ENCODE data around the gene KCNH1. TPM values are rescaled to one million over a fixed set of nuclear protein-coding genes. Genes with fewer than 3 reads are reported as not detected.

The KCNH1 gene
- total and polyA plus RNA-seq, 3 donors from 2014 or later = 1.5 to 4.2 (median 2.8) TPM

DNA sequence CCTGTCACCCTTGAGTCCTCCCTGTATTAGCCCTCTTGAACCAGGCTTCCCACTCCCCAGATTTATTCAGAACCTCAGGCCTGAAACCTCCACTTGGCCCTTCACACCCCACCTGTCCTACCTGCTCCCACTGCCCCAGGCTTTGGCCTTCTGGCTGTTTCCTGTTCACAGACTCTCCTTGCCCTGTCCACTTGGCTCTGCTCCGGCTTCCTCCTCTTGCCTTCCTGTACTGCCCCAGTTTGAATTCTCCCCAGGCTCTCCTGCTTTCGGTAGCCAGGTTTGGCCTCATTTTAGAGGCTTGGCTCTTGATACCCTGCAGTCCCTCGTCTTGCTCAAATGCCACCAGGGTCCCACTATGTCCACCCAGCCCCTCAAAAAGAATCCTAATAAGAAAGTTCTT lies 385.2 kb downstream of the KCNH1 start:
- Histone ChIP-seq H3K4me3 (no peak overlapping the region), H3K36me3 (ENCODE audit: low read depth, missing control alignments) (no peaks in the 10 kb centered on the region), H3K27ac (no peak overlapping the region), H3K27me3 (no peaks in the 10 kb centered on the region), H3K4me1 (no peaks in the 10 kb centered on the region), H3K9me3 (no peaks in the 10 kb centered on the region)
- WGBS, 2 donors = 95 to 96% methylated on average over 3 of the region's 3 CpGs
- intact Hi-C loops (cut with DNase I; ENCODE audit: low total_unique reads) = no loop called here
- TF ChIP-seq, protein P1, sequence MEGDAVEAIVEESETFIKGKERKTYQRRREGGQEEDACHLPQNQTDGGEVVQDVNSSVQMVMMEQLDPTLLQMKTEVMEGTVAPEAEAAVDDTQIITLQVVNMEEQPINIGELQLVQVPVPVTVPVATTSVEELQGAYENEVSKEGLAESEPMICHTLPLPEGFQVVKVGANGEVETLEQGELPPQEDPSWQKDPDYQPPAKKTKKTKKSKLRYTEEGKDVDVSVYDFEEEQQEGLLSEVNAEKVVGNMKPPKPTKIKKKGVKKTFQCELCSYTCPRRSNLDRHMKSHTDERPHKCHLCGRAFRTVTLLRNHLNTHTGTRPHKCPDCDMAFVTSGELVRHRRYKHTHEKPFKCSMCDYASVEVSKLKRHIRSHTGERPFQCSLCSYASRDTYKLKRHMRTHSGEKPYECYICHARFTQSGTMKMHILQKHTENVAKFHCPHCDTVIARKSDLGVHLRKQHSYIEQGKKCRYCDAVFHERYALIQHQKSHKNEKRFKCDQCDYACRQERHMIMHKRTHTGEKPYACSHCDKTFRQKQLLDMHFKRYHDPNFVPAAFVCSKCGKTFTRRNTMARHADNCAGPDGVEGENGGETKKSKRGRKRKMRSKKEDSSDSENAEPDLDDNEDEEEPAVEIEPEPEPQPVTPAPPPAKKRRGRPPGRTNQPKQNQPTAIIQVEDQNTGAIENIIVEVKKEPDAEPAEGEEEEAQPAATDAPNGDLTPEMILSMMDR (IDR thresholded peaks at IDR 0.05) = no peak
- TF ChIP-seq POLR2A (IDR thresholded peaks at IDR 0.05) = no peak
- no peak for DNase-seq

DNA sequence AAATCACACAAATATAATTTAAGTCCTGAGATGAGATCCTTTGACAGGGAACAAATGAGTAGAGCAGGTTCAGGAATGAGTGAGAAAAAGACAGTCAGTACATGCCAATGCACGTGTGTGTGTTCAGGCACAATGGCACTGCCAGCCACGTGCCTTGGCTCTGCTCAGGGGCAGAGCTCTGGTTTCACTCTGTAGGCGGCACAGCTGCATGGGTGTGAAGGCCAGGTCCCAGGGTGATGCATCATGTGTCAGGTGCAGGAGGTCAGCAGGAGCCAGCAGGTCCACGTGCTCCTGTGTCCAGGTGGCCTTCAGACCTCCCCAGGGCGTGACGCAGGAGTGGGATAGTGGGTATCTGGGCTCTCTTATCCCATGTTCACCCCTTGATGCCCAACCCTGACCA lies 386.1 kb downstream of the KCNH1 start:
- Histone ChIP-seq H3K27me3 (no peaks in the 10 kb centered on the region), H3K27ac (no peak overlapping the region), H3K36me3 (ENCODE audit: low read depth, missing control alignments) (no peaks in the 10 kb centered on the region), H3K4me3 (no peak overlapping the region), H3K4me1 (no peaks in the 10 kb centered on the region), H3K9me3 (no peaks in the 10 kb centered on the region)
- TF ChIP-seq, protein P1 (IDR thresholded peaks at IDR 0.05) = no peak
- no peak for TF ChIP-seq POLR2A (IDR thresholded peaks at IDR 0.05)
- WGBS, 2 donors = 71 to 75% methylated on average over 6 of the region's 6 CpGs
- no peak for DNase-seq
- intact Hi-C loops (cut with DNase I; ENCODE audit: low total_unique reads) = no loop called here

DNA sequence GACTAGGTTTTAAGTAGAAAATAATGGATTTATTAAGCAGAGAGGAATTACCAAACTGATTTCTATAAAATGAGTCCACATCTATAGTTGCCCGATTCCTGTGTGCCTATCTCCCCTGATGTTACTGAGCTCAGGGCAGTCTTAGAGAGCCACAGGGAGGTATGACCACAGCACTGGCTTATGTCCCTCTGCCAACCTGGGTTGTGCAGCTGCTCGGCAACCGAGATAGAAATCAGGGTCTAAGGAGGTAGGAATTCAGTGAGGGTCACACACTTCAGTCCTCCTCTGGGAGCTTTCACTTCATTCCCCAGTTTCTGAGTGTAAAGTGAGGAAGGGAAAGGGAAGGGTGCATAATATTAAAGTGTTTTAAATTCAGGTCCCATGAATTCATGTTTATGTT lies 386.8 kb downstream of the KCNH1 start:
- 77 to 80% methylated on average over 3 of the region's 3 CpGs for WGBS, 2 donors
- Histone ChIP-seq H3K9me3 (no peaks in the 10 kb centered on the region), H3K4me1 (no peaks in the 10 kb centered on the region), H3K36me3 (ENCODE audit: low read depth, missing control alignments) (no peaks in the 10 kb centered on the region), H3K4me3 (no peak overlapping the region), H3K27ac (no peak overlapping the region), H3K27me3 (no peaks in the 10 kb centered on the region)
- intact Hi-C loops (cut with DNase I; ENCODE audit: low total_unique reads) = no loop called here
- DNase-seq = no peak
- TF ChIP-seq, protein P1 (IDR thresholded peaks at IDR 0.05) = no peak
- TF ChIP-seq POLR2A (IDR thresholded peaks at IDR 0.05) = no peak

DNA sequence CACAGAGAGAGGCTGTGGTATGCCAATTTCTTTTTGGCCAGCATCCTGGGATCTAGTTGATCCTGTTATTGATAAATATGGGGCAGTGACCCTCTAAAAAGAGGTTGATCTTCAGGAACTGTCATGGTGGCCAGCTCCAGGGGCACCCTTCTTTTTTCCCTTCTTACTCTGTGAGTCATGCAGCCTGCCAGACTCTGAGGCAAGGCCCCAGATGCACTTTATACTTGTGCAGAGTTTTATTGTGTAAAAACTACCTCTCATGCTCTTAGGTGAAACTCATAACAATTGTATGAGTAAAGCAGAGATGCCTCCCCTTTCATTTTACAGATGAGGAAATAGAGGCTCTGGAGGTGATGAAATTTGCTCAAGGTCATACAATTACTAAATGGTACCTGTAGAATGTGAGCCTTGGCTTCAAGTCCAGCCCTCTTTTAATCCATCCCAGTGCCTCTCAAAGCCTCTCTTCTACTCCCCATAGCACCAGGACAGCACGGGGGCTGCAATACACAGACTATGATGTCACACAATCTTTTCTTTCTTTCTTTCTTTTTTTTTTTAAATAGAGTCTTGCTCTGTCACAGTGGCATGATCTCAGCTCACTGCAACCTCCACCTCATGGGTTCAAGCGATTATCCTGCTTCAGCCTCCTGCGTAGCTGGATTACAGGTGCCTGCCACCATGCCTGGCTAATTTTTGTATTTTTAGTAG lies 387.8 kb downstream of the KCNH1 start:
- intact Hi-C loops (cut with DNase I; ENCODE audit: low total_unique reads) = no loop called here
- no peak for DNase-seq
- WGBS, 2 donors = 64% methylated on average over 3 of the region's 3 CpGs
- TF ChIP-seq, protein P1 (IDR thresholded peaks at IDR 0.05) = no peak
- no peak for TF ChIP-seq POLR2A (IDR thresholded peaks at IDR 0.05)
- Histone ChIP-seq H3K4me1 (no peaks in the 10 kb centered on the region), H3K9me3 (no peaks in the 10 kb centered on the region), H3K4me3 (no peak overlapping the region), H3K27me3 (no peaks in the 10 kb centered on the region), H3K27ac (no peak overlapping the region), H3K36me3 (ENCODE audit: low read depth, missing control alignments) (no peaks in the 10 kb centered on the region)

DNA sequence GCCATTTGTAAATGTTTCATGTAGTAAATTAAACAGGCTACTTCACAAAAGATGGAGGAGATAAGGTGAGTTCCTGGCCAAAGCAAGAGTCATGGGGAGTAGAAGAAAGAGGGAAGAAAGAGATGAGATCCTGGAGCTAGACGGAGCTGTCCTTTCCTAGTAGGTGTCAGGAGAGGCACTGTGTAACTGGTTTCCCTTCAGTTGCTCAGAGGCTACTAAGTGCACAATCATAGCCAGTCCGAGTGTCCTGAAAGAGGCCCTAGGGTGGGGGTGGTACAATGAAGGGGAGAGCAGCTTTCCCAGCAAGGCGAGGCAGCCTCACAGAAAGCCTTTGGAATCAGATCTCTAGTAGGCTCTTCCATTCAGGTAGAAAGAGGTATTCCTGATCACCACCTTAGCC lies 390.9 kb downstream of the KCNH1 start:
- H3K27me3 ChIP-seq = no peaks in the 10 kb centered on the region
- no peak overlapping the region for H3K4me3 ChIP-seq
- DNase-seq = no peak
- TF ChIP-seq POLR2A (IDR thresholded peaks at IDR 0.05) = no peak
- TF ChIP-seq, protein P1 (IDR thresholded peaks at IDR 0.05) = no peak
- no peaks in the 10 kb centered on the region for H3K4me1 ChIP-seq
- no peaks in the 10 kb centered on the region for H3K36me3 ChIP-seq (ENCODE audit: low read depth, missing control alignments)
- 51 to 76% methylated on average over 2 to 3 of the region's 3 CpGs for WGBS, 2 donors
- intact Hi-C loops (cut with DNase I; ENCODE audit: low total_unique reads) = no loop called here
- no peak overlapping the region for H3K27ac ChIP-seq
- no peaks in the 10 kb centered on the region for H3K9me3 ChIP-seq

Data from testis (tissue), 3 donors.